Activated T-helper 2 cell treated with anti-CD3 and anti-CD28 coated beads, Interferon-gamma antibody, Interleukin-2, Interleukin-4, amounts not matched to agents 10 μg/mL and 5 μg/mL and 100 μg/mL, durations not matched to agents 14 hours and 24 hours and 36 hours (primary cell): Measurements from ENCODE around the gene HSPD1. TPM values are rescaled to one million over a fixed set of nuclear protein-coding genes. Genes with fewer than 3 reads are reported as not detected.
"Not testable (repeated sequence)": the region's sequence is repeated elsewhere in the genome, so short reads cannot be mapped to it uniquely, and the experiment has no call there.

Experiments used
- DNase-seq: peaks from one replicate; pipeline ENCODE4 v3.0.0; 2021; ENCODE audit warnings: low spot score
- H3K27ac Mint-ChIP-seq: one replicate; pipeline ENCODE4 v1.8.0; 2021; ENCODE audit warnings: mixed read lengths
- H3K27me3 Mint-ChIP-seq: one replicate; pipeline ENCODE4 v1.8.0; 2021; ENCODE audit warnings: low read depth, mixed read lengths
- H3K36me3 Mint-ChIP-seq: one replicate; pipeline ENCODE4 v1.8.0; 2021; ENCODE audit warnings: low read depth, mixed read lengths
- H3K4me1 Mint-ChIP-seq: one replicate; pipeline ENCODE4 v1.8.0; 2021; ENCODE audit warnings: low read depth, mixed read lengths
- H3K4me3 Mint-ChIP-seq: one replicate; pipeline ENCODE4 v1.8.0; 2021; ENCODE audit warnings: low read depth, mild to moderate bottlenecking, moderate library complexity, mixed read lengths
- H3K9me3 Mint-ChIP-seq: one replicate; pipeline ENCODE4 v1.8.0; 2021; ENCODE audit warnings: mixed read lengths
- intact Hi-C: fragments of 100-400 bp; cut with micrococcal nuclease; formaldehyde crosslinking; loops from one replicate; pipeline ENCODE4 v1.15.1; 2023
- total RNA-seq: library from RNA; stranded (reverse); gene quantifications from 2 replicates; pipeline ENCODE4 v1.2.3, GENCODE V29; 2022

Gene HSPD1
- total RNA-seq, 1 donor from 2014 or later = 749 TPM

- DNase-seq = no peak
- Mint-ChIP-seq H3K27ac (peak overlapping the region; percentile 100), H3K27me3 (no peaks in the 10 kb centered on the region), H3K4me1 (peaks cover 26% of the 10 kb centered on the region), H3K4me3 (peak overlapping the region; percentile 99), H3K9me3 (no peaks in the 10 kb centered on the region), H3K36me3 (peaks cover 12% of the 10 kb centered on the region)
- intact Hi-C loops = loop anchor here (1.0 kb wide), 4 partner anchors 17 to 253 kb away; partner anchors contain the start of genes HSPE1, MARS2, MOB4 and SF3B1
Observed at GRCh38 chr2:197452754-197453122, 46.9 kb downstream of the HSPD1 start.

- intact Hi-C loops, DNase-seq, H3K9me3 Mint-ChIP-seq, H3K27me3 Mint-ChIP-seq, H3K4me3 Mint-ChIP-seq: not testable (repeated sequence)
- peaks cover 12% of the 10 kb centered on the region for H3K36me3 Mint-ChIP-seq
- peaks cover 21% of the 10 kb centered on the region for H3K4me1 Mint-ChIP-seq
- peak overlapping the region; percentile 47 for H3K27ac Mint-ChIP-seq
Observed at GRCh38 chr2:197450935-197451358, 48.7 kb downstream of the HSPD1 start.

GRCh38 chr2:197450465-197450864 is 49.2 kb downstream of the HSPD1 start:
- no peak overlapping the region for H3K27ac Mint-ChIP-seq
- no peak for DNase-seq
- no peaks in the 10 kb centered on the region for H3K27me3 Mint-ChIP-seq
- no peak overlapping the region for H3K4me3 Mint-ChIP-seq
- intact Hi-C loops = no loop called here
- no peaks in the 10 kb centered on the region for H3K9me3 Mint-ChIP-seq
- peaks cover 18% of the 10 kb centered on the region for H3K4me1 Mint-ChIP-seq
- peaks cover 7% of the 10 kb centered on the region for H3K36me3 Mint-ChIP-seq

- Mint-ChIP-seq H3K9me3 (no peaks in the 10 kb centered on the region), H3K4me3 (no peak overlapping the region), H3K27me3 (peaks cover 2% of the 10 kb centered on the region), H3K4me1 (peaks cover 3% of the 10 kb centered on the region), H3K27ac (no peak overlapping the region), H3K36me3 (no peaks in the 10 kb centered on the region)
- DNase-seq = no peak
- intact Hi-C loops = no loop called here
Observed at GRCh38 chr2:197446844-197447243, 52.8 kb downstream of the HSPD1 start.

GRCh38 chr2:197445746-197446145 is 53.9 kb downstream of the HSPD1 start:
- intact Hi-C loops = no loop called here
- Mint-ChIP-seq H3K4me3 (no peak overlapping the region), H3K36me3 (no peaks in the 10 kb centered on the region), H3K4me1 (no peaks in the 10 kb centered on the region), H3K9me3 (no peaks in the 10 kb centered on the region), H3K27me3 (peaks cover 2% of the 10 kb centered on the region), H3K27ac (no peak overlapping the region)
- DNase-seq = no peak

GRCh38 chr2:197442857-197443256 is 56.8 kb downstream of the HSPD1 start:
- H3K4me1 Mint-ChIP-seq = no peaks in the 10 kb centered on the region
- H3K27ac Mint-ChIP-seq = no peak overlapping the region
- H3K36me3 Mint-ChIP-seq = no peaks in the 10 kb centered on the region
- no peaks in the 10 kb centered on the region for H3K9me3 Mint-ChIP-seq
- H3K27me3 Mint-ChIP-seq = peaks cover 2% of the 10 kb centered on the region
- no peak for DNase-seq
- no peak overlapping the region for H3K4me3 Mint-ChIP-seq
- intact Hi-C loops = no loop called here

- H3K27ac Mint-ChIP-seq = no peak overlapping the region
Observed at GRCh38 chr2:197437380-197437779, 62.3 kb downstream of the HSPD1 start.

More at GRCh38 chr2:197437380-197437779, 62.3 kb downstream of the HSPD1 start:
- Mint-ChIP-seq H3K4me3 (no peak overlapping the region), H3K36me3 (peaks cover 8% of the 10 kb centered on the region), H3K9me3 (no peaks in the 10 kb centered on the region), H3K4me1 (peaks cover 19% of the 10 kb centered on the region), H3K27me3 (no peaks in the 10 kb centered on the region)
- intact Hi-C loops = loop anchor here (10.0 kb wide), 3 partner anchors 513 to 1783 kb away; partner anchors contain the start of genes CCDC150, PGAP1 and SLC39A10
- DNase-seq = no peak

Other genes starting within 250 kb of the HSPD1 start
- gene ANKRD44, start 189.1 kb downstream of the HSPD1 start, total RNA-seq = 107 and 120 TPM in 2 replicates
- 284 and 289 TPM in 2 replicates for gene SF3B1, start 64.8 kb downstream of the HSPD1 start, total RNA-seq
- 19.9 and 20.8 TPM in 2 replicates for gene COQ10B, start 46.3 kb downstream of the HSPD1 start, total RNA-seq
- 301 and 309 TPM in 2 replicates for gene HSPE1, start 539 bp upstream of the HSPD1 start, total RNA-seq
- gene MOB4, start 16.2 kb upstream of the HSPD1 start, total RNA-seq = 18.1 and 19.5 TPM in 2 replicates
- not detected in 2 replicates for gene RFTN2, start 175.7 kb upstream of the HSPD1 start, total RNA-seq
- 16.8 and 17.2 TPM in 2 replicates for gene MARS2, start 205.5 kb upstream of the HSPD1 start, total RNA-seq